Progenitor cell of endocrine pancreas (in vitro differentiated cells): ENCODE data around the gene C1QL4. TPM values are rescaled to one million over a fixed set of nuclear protein-coding genes. Genes with fewer than 3 reads are reported as not detected.

Source experiments
- DNase-seq: peaks from one replicate; pipeline ENCODE4 v3.0.0; 2021; ENCODE audit warnings: low spot score; ENCODE audit not compliant: unreplicated experiment
- H3K27ac Mint-ChIP-seq: 2 replicates; pipeline ENCODE4 v1.8.0; 2021; ENCODE audit warnings: mild to moderate bottlenecking, moderate library complexity, mixed read lengths
- H3K27me3 Mint-ChIP-seq: 2 replicates; pipeline ENCODE4 v1.8.0; 2021; ENCODE audit warnings: mixed read lengths
- H3K36me3 Mint-ChIP-seq: 2 replicates; pipeline ENCODE4 v1.8.0; 2022; ENCODE audit warnings: mixed read lengths; ENCODE audit not compliant: insufficient read depth
- H3K4me1 Mint-ChIP-seq: 2 replicates; pipeline ENCODE4 v1.8.0; 2021; ENCODE audit warnings: low read depth, mixed read lengths
- H3K4me3 Mint-ChIP-seq: 2 replicates; pipeline ENCODE4 v1.8.0; 2021; ENCODE audit warnings: low read depth, mild to moderate bottlenecking, moderate library complexity, mixed read lengths
- H3K9me3 Mint-ChIP-seq: 2 replicates; pipeline ENCODE4 v1.8.0; 2021; ENCODE audit warnings: low read depth, mixed read lengths
- total RNA-seq: library from RNA; stranded (reverse); gene quantifications from 2 replicates; pipeline ENCODE4 v1.2.1, GENCODE V29; 2021
- TF ChIP-seq, protein P1 (sequence below): fragments of 200-600 bp; sonication (generic); IDR thresholded peaks from one replicate; pipeline ENCODE4 v1.5.0; 2021; ENCODE audit warnings: antibody characterized with exemption, mild to moderate bottlenecking; ENCODE audit not compliant: unreplicated experiment

The C1QL4 gene
- total RNA-seq, 1 donor from 2014 or later: 0.79 TPM

DNA sequence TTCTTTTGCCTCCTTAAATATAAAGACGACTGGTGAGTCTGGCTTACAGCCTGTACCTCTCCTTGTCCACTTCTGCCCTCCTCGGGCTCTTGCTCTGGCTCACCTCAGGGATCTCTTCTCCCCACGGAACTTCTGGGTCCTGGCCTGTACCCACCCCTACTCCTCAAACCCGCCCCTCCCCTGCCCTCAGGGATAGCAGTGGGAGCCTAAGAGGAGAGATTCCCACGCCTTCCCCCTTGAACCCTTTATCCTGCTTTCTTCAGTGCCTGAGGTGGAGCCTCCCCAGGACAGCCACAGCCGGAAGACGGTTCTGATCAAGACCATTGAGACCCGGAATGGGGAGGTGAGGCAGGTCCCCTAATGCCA lies 39.3 kb downstream of the C1QL4 start:
- Mint-ChIP-seq H3K4me3 (no peak overlapping the region), H3K9me3 (no peaks in the 10 kb centered on the region), H3K36me3 (no peaks in the 10 kb centered on the region), H3K4me1 (peaks cover 4% of the 10 kb centered on the region), H3K27ac (no peak overlapping the region), H3K27me3 (peaks cover 68% of the 10 kb centered on the region)
- TF ChIP-seq, protein P1, sequence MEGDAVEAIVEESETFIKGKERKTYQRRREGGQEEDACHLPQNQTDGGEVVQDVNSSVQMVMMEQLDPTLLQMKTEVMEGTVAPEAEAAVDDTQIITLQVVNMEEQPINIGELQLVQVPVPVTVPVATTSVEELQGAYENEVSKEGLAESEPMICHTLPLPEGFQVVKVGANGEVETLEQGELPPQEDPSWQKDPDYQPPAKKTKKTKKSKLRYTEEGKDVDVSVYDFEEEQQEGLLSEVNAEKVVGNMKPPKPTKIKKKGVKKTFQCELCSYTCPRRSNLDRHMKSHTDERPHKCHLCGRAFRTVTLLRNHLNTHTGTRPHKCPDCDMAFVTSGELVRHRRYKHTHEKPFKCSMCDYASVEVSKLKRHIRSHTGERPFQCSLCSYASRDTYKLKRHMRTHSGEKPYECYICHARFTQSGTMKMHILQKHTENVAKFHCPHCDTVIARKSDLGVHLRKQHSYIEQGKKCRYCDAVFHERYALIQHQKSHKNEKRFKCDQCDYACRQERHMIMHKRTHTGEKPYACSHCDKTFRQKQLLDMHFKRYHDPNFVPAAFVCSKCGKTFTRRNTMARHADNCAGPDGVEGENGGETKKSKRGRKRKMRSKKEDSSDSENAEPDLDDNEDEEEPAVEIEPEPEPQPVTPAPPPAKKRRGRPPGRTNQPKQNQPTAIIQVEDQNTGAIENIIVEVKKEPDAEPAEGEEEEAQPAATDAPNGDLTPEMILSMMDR: no peak
- DNase-seq: no peak

DNA sequence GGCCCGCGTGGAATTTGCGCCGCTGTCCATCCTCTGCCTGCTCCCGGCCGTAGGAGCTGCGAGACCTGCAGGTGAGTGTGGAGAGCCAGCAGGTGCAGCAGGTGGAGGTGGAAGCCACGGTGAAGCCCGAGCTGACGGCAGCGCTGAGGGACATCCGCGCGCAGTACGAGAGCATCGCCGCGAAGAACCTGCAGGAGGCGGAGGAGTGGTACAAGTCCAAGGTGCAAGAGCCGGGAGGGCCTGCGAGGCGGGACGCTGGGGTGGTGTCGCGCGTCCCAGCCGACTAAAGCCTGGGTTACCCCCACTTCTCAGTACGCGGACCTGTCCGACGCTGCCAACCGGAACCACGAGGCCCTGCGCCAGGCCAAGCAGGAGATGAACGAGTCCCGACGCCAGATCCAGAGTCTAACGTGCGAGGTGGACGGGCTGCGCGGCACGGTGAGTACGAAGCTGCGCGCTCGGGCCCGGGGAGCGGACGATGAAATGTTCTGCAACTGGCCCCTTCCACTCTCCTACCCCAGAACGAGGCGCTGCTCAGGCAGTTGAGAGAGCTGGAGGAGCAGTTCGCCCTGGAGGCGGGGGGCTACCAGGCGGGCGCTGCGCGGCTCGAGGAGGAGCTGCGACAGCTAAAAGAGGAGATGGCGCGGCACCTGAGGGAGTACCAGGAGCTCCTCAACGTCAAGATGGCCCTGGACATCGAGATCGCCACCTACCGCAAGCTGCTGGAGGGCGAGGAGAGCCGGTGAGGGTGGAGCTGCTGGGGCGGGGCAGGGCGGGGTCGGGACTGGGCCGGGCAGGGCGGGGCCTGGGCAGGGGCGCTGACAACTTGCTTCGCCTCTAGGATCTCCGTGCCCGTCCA lies 39.9 kb downstream of the C1QL4 start:
- no peaks in the 10 kb centered on the region for H3K9me3 Mint-ChIP-seq
- DNase-seq: no peak
- peaks cover 4% of the 10 kb centered on the region for H3K4me1 Mint-ChIP-seq
- no peaks in the 10 kb centered on the region for H3K36me3 Mint-ChIP-seq
- H3K4me3 Mint-ChIP-seq: peak overlapping the region; percentile 35
- H3K27me3 Mint-ChIP-seq: peaks cover 73% of the 10 kb centered on the region
- TF ChIP-seq, protein P1: peak; percentile 20
- H3K27ac Mint-ChIP-seq: no peak overlapping the region

DNA sequence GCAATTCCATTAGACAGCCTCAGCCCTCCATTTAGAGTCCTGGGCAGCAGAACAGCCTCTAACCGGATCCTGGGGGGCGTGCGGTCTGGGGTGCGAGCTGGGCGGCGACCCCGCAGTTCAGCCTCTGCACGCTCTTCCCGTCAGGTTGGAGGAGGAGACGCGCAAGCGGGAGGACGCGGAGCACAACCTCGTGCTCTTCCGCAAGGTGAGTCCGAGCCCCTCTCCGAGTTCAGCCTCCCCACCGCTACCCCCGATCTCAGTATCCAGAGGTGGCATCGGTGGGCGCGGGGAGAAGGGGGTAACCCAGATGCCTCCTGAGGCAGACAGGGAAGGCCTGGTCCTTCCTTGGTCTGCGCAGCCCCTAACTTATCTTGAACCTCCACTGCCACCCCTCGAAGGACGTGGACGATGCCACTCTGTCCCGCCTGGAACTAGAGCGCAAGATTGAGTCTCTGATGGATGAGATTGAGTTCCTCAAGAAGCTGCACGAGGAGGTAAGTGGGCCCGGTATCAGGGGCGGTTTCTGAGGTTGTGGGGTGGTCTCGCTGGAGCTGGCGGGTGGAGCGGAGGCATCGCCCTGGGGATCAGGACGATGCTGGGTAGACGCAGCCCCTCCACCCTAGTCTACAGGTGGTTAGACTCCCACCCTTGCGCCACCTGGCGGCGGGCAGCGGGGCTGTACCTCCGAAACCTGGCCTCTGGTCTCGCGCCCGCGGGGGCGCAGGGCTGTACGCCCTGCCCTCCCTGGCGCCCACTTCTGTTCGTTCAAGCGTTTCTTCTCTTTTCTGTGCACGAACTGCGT lies 40.8 kb downstream of the C1QL4 start:
- TF ChIP-seq, protein P1: peak; percentile 78
- Mint-ChIP-seq H3K27me3 (peaks cover 75% of the 10 kb centered on the region), H3K4me1 (peaks cover 4% of the 10 kb centered on the region), H3K9me3 (no peaks in the 10 kb centered on the region), H3K4me3 (no peak overlapping the region), H3K36me3 (no peaks in the 10 kb centered on the region), H3K27ac (no peak overlapping the region)
- peak; percentile 57 for DNase-seq

DNA sequence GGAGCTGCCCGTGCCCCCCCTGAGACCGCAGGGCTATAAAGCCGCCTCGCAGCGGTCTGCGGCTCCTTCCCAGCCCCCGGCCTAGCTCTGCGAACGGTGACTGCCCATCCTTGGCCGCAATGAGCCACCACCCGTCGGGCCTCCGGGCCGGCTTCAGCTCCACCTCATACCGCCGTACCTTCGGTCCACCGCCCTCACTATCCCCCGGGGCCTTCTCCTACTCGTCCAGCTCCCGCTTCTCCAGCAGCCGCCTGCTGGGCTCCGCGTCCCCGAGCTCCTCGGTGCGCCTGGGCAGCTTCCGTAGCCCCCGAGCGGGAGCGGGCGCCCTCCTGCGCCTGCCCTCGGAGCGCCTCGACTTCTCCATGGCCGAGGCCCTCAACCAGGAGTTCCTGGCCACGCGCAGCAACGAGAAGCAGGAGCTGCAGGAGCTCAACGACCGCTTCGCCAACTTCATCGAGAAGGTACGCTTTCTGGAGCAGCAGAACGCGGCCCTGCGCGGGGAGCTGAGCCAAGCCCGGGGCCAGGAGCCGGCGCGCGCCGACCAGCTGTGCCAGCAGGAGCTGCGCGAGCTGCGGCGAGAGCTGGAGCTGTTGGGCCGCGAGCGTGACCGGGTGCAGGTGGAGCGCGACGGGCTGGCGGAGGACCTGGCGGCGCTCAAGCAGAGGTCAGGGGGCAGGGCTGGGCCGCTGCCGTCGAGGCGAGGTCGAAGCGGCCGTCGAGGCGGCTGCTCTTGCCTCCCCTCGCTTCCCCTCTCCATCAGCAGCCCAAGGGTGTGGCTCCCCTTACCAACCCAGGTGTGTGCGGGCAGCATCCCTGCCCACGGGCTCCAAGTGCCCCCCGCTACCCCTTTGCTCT lies 41.7 kb downstream of the C1QL4 start, which contains the start of gene PRPH:
TSS of gene PRPH (plus strand) at position 66 of the 855 bp plus-strand sequence. CDS start at position 120, 54 bp downstream.
- Mint-ChIP-seq H3K4me1 (peaks cover 4% of the 10 kb centered on the region), H3K36me3 (no peaks in the 10 kb centered on the region), H3K4me3 (no peak within 1 kb of the TSS), H3K27ac (no peak within 1 kb of the TSS), H3K27me3 (peaks cover 72% of the 10 kb centered on the region), H3K9me3 (no peaks in the 10 kb centered on the region)
- TF ChIP-seq, protein P1: peak; percentile 29
- DNase-seq: no peak

DNA sequence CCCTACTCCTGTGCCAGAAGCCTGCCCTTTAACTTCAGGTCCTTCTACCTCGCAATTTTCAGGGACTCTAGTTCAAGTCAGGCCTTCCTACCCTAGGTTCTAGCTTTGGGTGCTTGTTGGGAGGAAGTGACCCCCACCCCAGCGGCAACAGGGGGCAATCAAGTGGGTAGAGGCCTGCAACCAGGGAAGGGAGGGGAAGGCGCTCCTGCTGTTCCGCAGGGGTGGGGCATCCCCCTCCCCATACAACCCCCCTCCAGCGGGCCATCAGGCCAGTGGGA lies 42.2 kb downstream of the C1QL4 start:
- Mint-ChIP-seq H3K27ac (no peak overlapping the region), H3K4me1 (peaks cover 4% of the 10 kb centered on the region), H3K27me3 (peaks cover 72% of the 10 kb centered on the region), H3K9me3 (no peaks in the 10 kb centered on the region), H3K36me3 (no peaks in the 10 kb centered on the region), H3K4me3 (no peak overlapping the region)
- DNase-seq: no peak
- TF ChIP-seq, protein P1: no peak
